ENCODE measurements around the gene PPP1R2.

The PPP1R2 gene

GRCh38 chr3:195553268-195553667 lies 10.1 kb upstream of the PPP1R2 start:
- ChIA-PET POLR2A (interaction anchor here (1.0 kb wide), 1 partner anchor 10 kb away, joined by 3 read pairs; the partner anchor contains the start of gene PPP1R2), CTCF (interaction anchor here (0.6 to 0.7 kb wide), 2 partner anchors 311 to 494 kb away, joined by 3 to 4 read pairs; no protein-coding TSS in a partner anchor)
- Histone ChIP-seq H3K9me3 (ENCODE audit: control insufficient read depth, insufficient read depth, low read depth, low read length) (no peaks in the 10 kb centered on the region), H3K36me3 (ENCODE audit: control insufficient read depth in 2 of 2, insufficient read depth in 1 of 2, low read length in 2 of 2) (no peaks in the 10 kb centered on the region), H3K27ac (ENCODE audit: extremely low read depth, low read depth, low read length) (no peak overlapping the region), H3K4me3 (ENCODE audit: low read depth, low read length) (no peak overlapping the region), H3K4me1 (ENCODE audit: control insufficient read depth, insufficient read depth, low read length) (no peaks in the 10 kb centered on the region)
- TF ChIP-seq ZBTB21 (tag by site-specific recombination; IDR thresholded peaks at IDR 0.05): no peak
- no peak for TF ChIP-seq ZNF10 (tag by site-specific recombination; IDR thresholded peaks at IDR 0.05)
- TF ChIP-seq ZNF560 (tag by site-specific recombination; IDR thresholded peaks at IDR 0.05; ENCODE audit: borderline replicate concordance): no peak
- TF ChIP-seq KLF7 (tag by site-specific recombination; IDR thresholded peaks at IDR 0.05; ENCODE audit: borderline replicate concordance): no peak
- TF ChIP-seq ZNF302 (tag by site-specific recombination; IDR thresholded peaks at IDR 0.05; ENCODE audit: low read depth): no peak
- TF ChIP-seq ZFP37 (tag by site-specific recombination; IDR thresholded peaks at IDR 0.05): no peak
- TF ChIP-seq ZNF704 (tag by site-specific recombination; IDR thresholded peaks at IDR 0.05): no peak

GRCh38 chr3:195551381-195551978 lies 8.4 kb upstream of the PPP1R2 start:
- no peaks in the 10 kb centered on the region for H3K9me3 ChIP-seq (ENCODE audit: control insufficient read depth, insufficient read depth, low read depth, low read length)
- no peak overlapping the region for H3K27ac ChIP-seq (ENCODE audit: extremely low read depth, low read depth, low read length)
- ChIA-PET CTCF (interaction anchor here (0.6 kb wide), 1 partner anchor 9 kb away, joined by 3 read pairs; no protein-coding TSS in a partner anchor), POLR2A (interaction anchor here (1.4 kb wide), 1 partner anchor 8 kb away, joined by 4 read pairs; the partner anchor contains the start of gene PPP1R2)
- no peak overlapping the region for H3K4me3 ChIP-seq (ENCODE audit: low read depth, low read length)
- no peaks in the 10 kb centered on the region for H3K36me3 ChIP-seq (ENCODE audit: control insufficient read depth in 2 of 2, insufficient read depth in 1 of 2, low read length in 2 of 2)
- no peaks in the 10 kb centered on the region for H3K4me1 ChIP-seq (ENCODE audit: control insufficient read depth, insufficient read depth, low read length)
- TF ChIP-seq CTCF (tag by site-specific recombination; IDR thresholded peaks at IDR 0.05) (no peak), PRDM4 (tag by site-specific recombination; IDR thresholded peaks at IDR 0.05) (no peak), ZBTB44 (tag by site-specific recombination; IDR thresholded peaks at IDR 0.05) (no peak), SCRT2 (tag by site-specific recombination; IDR thresholded peaks at IDR 0.05) (no peak), EGR2 (tag by site-specific recombination; IDR thresholded peaks at IDR 0.05; ENCODE audit: low read depth) (no peak), ZNF837 (tag by site-specific recombination; IDR thresholded peaks at IDR 0.05) (no peak), ZNF561 (tag by site-specific recombination; IDR thresholded peaks at IDR 0.05; ENCODE audit: borderline replicate concordance) (no peak), ZNF248 (tag by site-specific recombination; IDR thresholded peaks at IDR 0.05) (no peak), ZNF645 (tag by site-specific recombination; IDR thresholded peaks at IDR 0.05) (no peak), ZNF274 (IDR thresholded peaks at IDR 0.05; ENCODE audit: low read length) (no peak), ZNF274 (tag by site-specific recombination; IDR thresholded peaks at IDR 0.05; ENCODE audit: borderline replicate concordance) (no peak), ZBTB11 (tag by site-specific recombination; conservative IDR thresholded peaks at IDR 0.05; ENCODE audit: low read depth) (no peak), MYNN (tag by site-specific recombination; IDR thresholded peaks at IDR 0.05; ENCODE audit: borderline replicate concordance) (no peak), KLF8 (tag by site-specific recombination; IDR thresholded peaks at IDR 0.05) (no peak), ZSCAN30 (tag by site-specific recombination; IDR thresholded peaks at IDR 0.05) (no peak), KLF16 (tag by site-specific recombination; IDR thresholded peaks at IDR 0.05) (no peak)
